ENCODE data around the gene ARVCF.

ARVCF gene, protein sequence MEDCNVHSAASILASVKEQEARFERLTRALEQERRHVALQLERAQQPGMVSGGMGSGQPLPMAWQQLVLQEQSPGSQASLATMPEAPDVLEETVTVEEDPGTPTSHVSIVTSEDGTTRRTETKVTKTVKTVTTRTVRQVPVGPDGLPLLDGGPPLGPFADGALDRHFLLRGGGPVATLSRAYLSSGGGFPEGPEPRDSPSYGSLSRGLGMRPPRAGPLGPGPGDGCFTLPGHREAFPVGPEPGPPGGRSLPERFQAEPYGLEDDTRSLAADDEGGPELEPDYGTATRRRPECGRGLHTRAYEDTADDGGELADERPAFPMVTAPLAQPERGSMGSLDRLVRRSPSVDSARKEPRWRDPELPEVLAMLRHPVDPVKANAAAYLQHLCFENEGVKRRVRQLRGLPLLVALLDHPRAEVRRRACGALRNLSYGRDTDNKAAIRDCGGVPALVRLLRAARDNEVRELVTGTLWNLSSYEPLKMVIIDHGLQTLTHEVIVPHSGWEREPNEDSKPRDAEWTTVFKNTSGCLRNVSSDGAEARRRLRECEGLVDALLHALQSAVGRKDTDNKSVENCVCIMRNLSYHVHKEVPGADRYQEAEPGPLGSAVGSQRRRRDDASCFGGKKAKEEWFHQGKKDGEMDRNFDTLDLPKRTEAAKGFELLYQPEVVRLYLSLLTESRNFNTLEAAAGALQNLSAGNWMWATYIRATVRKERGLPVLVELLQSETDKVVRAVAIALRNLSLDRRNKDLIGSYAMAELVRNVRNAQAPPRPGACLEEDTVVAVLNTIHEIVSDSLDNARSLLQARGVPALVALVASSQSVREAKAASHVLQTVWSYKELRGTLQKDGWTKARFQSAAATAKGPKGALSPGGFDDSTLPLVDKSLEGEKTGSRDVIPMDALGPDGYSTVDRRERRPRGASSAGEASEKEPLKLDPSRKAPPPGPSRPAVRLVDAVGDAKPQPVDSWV

DNA sequence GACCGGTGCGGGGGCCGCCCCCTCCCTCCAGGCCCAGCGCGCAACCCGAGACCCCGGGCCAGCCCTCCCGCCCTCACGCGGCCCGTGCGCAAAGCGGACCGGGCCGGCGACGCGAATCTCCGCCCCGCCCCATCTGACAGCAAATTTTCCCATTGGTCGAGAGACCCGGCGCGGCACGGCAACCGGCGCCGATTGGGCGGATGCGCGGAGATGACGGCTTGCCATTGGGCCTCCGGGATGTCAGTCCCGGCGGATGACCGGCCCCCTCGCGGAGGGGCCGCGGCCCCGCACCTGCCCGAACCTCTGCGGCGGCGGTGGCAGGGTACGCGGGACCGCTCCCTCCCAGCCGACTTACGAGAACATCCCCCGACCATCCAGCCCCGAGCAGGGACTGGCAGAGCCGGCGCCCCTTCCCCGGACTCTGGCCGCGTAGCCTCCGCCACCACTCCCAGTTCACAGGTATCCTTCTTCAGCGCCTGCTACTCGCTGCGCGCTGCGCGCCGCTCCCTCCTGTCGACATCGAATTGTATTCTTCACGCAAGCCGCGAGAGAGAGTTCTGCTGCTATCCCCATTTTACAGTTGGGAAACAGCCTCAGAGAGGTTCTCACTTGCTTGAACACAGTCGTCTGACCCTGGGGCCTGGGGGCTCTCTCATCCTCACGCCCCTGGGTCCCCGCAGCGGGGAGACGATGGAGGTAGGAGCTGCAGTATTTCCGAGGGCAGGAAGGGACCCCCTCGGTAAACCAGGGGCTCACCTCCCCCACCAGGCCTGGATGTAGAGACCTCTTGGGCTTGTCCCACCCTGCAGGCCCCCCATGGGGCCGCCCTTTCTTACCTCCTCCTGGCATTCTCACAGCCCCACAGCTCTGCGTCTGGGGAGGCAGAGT, at the start of gene ARVCF:
ARVCF (minus strand) TSS at position 90 of the 888 bp plus-strand sequence. CDS start 26,029 bp downstream, outside the sequence.
- DNase-seq (ENCODE audit: low spot score) = peak; percentile 99

DNA sequence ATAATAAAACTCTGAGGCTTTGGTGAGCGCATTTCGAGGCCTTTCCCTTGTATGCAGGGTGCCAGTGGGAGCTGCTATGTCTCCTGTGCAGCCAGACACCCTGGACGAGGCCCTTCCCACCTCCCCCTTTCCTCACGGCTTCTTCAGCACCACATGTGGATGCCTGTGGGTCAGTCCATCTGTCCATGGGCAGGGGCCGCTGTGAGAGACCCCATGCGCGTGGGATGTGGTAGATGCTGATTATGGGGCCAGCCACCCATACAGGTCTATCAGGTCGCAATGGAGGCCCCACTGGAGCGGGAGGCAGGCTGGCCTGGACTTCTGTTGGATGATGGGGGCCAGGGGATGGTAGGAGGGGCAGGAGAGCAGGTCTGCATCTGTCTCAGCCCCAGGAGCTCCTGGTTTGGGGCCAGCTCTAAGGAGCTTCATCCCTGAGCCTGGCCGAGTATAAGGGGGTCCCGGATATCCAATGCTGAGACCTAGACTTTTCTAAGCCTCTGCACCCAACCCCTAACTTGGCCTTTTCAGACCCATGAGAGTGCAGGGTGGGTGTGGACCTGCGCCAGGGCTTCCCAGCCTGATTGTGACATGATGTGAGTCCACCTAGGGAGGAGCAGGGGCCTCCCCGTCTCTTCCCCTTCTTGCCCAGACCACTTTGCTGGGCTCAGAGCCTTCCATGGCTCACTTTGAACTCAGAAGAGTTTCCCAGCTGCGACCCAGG, 49.4 kb upstream of the ARVCF start:
- no peak for DNase-seq (ENCODE audit: low spot score)

DNA sequence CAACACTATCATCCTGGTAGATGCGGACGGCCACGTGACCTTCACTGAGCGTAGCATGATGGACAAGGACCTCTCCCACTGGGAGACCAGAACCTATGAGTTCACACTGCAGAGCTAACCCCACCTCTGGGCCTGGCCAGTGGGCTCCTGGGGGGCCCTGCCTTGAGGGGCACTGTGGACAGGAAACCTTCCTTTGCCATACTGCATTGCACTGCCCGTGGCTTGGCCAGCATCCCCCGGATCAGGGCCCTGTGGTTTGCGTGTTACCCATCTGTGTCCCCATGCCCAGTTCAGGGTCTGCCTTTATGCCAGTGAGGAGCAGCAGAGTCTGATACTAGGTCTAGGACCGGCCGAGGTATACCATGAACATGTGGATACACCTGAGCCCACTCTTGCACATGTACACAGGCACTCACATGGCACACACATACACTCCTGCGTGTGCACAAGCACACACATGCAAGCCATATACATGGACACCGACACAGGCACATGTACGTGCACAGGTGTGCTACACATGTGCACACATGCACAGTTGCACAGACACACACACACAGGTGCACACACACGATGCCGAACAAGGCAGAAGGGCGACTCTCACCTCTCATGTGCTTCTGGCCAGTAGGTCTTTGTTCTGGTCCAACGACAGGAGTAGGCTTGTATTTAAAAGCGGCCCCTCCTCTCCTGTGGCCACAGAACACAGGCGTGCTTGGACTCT, 48.1 kb upstream of the ARVCF start:
- DNase-seq (ENCODE audit: low spot score) = no peak

DNA sequence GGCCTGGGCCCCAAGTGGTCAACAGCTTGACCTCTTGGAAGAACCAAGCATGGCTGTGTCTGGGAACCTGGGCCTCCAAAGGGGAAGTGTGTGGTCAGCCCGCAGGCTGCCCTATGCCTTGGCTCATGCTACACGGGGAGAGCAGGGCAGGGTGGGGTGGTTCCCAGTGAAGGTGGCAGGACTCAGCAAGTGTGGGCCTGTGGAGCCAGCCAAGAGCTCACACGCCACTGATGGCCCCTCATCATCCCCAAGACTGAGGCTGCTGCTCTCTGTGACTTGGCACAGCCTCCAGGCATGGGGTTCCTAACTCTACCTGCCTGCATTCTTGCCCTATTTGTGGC, 47.5 kb upstream of the ARVCF start:
- no peak for DNase-seq (ENCODE audit: low spot score)

DNA sequence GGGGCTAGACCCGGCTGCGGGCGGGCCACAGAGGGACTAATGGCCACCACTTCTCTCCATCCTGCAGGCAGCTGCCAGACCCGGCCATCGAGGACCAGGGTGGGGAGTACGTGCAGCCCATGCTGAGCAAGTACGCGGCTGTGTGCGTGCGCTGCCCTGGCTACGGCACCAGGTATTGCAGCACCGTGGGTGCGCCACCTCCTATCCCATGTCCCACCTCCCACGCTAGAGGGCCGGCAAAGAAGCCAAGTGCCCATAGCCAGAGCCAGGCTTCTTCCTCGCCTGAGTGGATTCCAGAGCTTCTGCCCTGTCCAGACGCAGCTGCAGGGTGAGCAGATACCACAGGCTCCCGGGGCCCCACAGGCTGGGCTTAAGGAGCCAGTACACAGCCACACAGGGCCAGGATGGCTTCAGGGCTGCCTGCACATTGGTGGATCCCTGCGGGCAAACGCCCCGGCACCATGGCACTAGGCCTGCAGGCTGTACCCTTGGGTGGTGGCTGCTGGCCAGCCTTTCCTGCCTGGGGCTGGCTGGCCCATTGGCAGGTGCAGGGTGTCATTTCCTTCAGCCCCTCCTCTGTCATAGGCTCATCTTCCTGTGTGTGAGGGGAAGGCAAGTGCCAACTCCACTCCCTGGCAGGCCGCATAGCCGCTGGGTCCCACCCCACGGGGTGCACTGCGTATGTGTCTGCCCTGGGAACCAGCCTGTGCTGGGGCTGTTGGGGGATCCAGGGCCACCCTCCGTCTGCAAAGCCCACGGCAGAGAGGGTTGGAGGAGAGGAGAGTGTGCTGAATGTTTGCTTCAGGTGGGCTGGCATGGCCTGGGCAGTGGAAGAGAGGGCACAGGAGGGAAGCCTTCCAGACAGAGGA, 46.9 kb upstream of the ARVCF start:
- DNase-seq (ENCODE audit: low spot score) = no peak

DNA sequence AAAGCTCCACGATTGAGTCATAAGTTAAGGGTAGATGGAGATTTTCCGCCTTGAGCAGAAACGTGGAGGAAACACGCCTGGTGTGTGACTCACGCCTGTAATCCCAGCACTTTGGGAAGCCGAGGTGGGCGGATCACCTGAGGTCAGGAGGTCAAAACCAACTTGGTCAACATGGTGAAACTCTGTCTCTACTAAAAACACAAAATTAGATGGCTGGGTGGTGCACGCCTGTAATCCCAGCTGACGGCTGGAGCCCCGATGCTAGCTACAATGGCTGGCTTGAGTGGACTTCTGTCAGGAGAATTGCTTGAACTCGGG, 46.1 kb upstream of the ARVCF start:
- no peak for DNase-seq (ENCODE audit: low spot score)

DNA sequence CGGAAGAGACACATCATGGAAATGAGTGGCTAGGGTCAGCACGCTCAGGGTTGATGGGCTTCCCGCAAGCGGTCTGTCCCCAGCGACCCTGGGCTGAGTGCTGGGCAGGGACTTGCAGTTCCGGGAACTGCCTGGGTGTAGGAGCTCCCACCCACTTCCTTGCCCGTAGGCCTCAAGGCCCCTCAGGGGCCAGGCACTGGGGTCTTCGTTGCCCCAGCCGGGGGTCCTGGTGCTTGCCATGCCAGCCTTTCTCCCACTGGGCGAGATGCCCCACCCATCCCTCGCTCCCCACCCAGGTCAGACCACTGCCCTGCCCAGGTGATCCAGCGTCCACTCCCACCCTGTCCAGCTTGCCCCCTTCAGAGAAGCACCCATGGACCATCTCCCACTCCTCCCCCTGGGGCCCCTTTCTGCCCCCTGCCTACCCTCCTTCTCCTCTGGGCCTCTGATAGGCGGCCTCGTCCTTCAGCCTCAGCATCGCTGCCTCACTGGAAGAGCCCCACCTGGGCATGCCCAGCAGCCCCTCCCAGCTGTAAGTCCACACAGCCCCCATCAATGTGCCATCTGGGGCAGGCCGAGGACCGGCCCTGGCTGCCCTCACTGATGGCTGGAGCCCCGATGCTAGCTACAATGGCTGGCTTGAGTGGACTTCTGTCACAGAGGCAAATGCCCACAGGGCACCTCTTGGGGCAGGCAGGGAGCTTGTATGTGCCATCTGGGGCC, 45.6 kb upstream of the ARVCF start:
- DNase-seq (ENCODE audit: low spot score) = no peak

DNA sequence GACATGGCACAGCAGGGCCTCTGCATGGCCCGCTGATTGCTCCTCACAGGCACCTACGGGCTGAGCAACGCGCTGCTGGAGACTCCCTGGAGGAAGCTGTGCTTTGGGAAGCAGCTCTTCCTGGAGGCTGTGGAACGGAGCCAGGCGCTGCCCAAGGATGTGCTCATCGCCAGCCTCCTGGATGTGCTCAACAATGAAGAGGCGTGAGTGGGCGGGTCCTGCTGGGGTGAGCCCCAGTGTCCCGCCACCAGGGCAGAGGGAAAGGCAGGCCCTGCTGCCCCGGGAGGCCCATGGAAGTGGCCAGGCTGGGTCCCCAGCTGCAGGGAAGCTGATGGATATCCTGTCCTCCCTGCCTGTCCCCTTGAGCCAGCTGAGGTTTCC, 44.8 kb upstream of the ARVCF start:
- DNase-seq (ENCODE audit: low spot score) = peak; percentile 62

DNA sequence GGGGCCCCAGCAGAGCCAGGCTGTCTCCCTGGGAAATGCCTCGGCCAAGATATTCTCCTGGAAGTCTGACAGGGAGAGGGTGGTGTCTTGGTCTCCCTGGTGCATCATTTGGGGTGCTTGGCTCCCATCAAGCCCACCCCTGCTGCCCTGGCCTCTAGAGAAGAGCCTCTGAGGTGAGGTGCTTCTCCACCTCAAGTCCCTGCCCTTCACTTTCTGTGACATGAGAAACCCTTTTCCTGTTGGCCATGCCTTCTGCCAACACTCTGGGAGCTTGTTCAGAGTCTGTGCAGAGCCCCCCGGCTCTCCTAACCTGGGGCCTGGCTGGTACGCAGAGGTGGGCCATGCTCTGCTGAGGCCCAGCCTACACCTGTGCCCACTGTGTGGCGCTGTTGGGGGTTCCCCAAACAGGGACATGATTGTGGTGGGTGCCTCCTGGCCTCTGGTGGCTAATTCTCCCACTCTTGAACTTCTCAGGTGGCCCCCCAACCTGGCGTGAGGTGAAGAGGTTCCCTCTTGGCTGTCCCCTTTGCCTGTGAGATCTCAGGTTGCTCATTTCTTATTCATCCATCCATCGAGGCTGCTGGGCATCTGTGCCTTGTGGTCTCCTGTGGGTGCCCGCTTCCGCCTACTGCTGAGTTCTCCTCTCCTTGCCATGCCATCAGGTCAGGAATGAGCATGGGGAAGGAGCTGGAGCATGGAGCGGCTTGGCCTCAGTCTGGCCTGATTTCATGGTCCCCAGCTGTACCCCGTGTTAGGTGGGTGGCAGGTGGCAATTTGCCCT, 44.3 kb upstream of the ARVCF start:
- peak; percentile 74 for DNase-seq (ENCODE audit: low spot score)

DNA sequence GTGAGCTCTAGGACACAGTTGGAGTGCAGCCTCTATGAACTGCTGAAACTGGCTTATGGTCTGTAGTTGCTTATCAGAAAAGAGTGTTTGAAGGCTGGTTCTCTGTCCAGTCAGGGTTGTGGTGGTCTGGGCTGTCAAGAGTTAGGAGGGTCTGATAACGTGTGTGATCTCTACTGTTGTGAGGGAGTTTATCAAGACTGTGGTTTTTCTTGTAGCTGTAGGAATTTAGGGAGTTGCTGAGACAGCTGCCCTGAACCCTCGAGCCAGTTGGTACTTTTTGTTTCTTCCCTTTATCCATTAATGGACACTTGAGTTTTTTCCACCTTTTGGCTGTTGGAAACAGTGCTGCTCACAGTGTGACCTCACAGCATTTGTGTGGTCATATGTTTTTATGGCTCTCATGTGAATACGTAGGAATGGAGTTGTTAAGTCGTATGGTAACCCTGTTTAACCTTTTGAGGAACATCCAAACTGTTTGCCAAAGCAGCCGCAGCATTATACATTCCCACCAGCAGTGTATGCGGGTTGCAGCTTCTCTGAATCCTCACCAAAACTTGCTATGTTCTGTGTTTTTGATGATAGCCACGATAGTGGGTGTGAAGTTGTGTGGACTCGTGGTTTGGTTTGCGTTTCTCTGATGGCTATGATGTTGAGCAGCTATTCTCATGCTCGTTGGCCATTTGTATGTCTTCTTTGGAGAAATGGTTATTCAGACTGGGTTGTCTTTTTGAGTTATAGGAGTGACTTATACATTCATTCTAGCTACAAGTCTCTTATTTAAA, 42.6 kb upstream of the ARVCF start:
- peak; percentile 2 for DNase-seq (ENCODE audit: low spot score)

DNA sequence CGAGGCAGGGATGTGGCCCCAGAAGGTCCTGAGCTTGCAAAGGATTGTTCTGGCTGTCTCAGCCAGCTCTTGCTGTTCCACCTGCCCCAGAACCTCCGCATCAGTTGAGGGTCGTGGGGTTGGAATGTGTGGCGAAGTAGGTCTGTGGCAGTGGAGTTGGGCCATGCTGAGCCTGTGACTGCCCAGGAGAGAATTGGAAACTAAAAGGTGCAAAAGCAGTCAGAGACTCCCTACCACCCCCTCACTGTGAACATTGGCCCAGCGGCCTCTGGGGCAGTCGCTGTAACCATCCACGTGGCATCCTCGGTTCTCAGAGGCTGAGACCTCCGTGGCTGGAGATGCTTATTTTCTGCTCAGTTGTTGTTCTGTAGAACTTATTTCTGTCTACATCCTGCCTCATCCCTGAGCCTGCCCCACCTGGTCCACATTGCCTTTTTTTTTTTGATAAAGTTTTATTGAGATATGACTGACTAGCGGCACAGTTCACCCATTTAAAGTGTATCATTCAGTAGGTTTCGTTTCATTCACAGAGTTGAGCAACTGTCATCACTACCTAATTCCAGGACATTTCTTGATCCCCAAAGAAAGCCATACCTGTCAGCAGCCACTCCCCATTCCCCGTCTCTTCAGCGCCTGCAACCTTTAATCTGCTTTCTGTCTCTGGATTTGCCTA, 41.1 kb upstream of the ARVCF start:
- DNase-seq (ENCODE audit: low spot score) = peak; percentile 5

DNA sequence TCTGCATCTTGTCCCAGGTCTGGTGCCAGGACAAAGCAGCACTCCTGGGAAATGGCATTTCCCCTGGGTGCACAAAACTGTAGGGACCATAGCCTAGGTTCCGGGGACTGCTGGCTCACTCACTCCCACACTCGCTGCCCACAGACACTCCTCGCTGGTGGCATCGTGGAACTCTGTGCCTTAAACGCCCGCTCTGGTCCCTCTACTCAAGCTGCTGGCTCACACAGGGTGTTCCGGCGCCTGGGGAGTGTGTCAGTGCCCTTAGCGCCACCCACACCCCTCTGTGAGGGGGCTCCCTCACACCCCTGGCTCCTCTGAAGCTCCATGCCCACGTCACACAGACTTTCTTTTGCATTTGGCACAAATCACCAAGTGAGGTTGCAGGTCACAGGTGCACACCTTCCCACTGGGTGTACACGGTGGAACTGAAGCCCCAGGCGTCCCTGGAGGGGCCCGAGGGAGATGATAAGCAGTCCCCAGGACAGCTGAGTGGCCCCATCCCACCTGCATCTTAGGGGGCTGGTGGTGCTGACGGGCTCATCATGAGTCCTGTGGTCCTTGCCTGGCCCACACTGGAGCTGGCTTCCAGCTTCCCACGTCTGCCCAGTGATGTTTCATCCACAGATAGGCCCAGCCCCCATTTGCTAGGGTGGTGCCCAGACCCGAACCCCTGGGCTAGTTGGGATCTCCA, 40.2 kb upstream of the ARVCF start:
- DNase-seq (ENCODE audit: low spot score) = peak; percentile 4

DNA sequence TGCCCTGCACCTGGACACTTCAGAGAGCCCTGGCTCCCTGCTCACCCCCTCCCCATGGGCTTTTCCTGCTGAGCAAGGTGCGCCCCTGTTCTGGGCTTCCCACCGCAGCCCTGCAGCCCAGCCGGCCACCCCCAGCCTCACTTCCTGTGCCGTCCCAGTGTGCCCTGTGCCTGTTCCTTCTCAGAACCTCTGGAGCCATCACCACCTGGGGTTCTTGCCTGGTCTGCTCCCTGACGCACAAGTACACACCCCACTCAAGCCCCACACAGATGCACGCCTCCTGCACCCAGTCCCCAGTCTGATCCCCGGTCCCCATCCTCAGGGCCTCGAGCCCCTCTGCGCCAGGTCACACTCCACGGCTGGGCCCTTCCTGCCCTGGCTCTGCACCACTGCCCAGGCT, 39.5 kb upstream of the ARVCF start:
- DNase-seq (ENCODE audit: low spot score) = peak; percentile 7

DNA sequence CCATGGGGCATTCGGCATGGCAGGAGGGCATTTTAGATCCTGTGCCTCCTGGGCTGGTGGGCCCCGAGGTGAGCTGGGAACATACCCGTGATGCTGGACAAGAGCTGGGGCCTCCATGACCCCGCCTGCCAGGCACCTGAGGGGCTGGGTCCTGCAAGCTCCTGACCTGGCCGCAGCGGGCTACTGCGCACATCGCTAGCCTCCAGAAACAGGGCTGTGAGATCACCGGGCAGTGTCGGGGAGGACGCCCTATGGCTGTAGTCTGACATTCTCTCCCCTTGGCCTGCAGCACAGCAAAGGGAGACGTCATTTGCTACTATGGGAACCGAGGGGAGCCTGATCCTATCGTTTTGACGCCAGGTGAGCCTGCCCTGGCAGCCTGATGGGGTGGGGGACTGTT, 39.0 kb upstream of the ARVCF start:
- peak; percentile 3 for DNase-seq (ENCODE audit: low spot score)

DNA sequence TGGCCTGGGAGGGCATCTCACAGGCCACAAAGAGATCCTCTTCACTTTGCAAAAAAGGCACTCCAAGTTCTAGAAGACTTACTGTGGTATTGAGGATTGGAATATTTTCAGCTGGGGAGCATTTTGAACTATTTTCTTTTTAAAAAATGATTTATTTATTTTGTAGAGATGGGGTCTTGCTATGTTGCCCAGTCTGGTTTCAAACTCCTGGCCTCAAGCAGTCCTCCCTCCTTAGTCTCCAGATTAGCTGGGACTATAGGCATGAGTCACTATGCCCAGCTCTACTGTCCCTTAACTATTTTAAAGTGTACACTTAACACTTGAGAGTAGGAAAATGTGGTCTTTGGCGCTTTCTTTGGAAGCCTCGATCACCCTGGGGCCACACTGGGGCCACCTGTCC, 38.5 kb upstream of the ARVCF start:
- DNase-seq (ENCODE audit: low spot score) = no peak

DNA sequence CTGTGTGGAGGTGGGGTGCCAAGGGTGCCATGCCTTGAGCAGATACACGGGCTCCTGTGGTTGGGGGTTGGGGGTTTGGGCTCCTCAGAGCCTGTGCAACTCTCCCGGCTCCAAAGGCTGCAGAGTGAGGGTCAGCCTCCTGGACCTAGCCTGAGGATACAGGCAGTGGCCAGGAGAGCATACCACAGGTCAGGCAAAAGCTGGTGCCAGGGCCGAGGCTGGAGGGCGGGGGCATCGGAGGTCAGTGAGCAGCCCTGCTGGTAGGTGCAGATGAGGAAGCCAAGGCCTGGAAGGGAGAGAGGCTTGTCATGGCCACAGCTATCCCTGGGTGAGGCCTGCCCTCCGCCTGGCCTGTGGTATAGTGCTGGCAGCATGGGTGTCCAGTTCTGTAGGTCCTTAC, 37.9 kb upstream of the ARVCF start:
- peak; percentile 3 for DNase-seq (ENCODE audit: low spot score)
